Stimulated activated CD8-positive, alpha-beta memory T cell treated with anti-CD3 and anti-CD28 coated beads, Interleukin-7, amount 100 ng/mL, for 1 hour (primary cell): ENCODE data around the gene HECW1.

Experiments used
- DNase-seq, 2 donors: peaks; one replicate each; pipeline ENCODE4 v3.0.0-alpha.2; 2020; ENCODE audit warnings: low read depth in 2 of 2

HECW1 gene

DNA sequence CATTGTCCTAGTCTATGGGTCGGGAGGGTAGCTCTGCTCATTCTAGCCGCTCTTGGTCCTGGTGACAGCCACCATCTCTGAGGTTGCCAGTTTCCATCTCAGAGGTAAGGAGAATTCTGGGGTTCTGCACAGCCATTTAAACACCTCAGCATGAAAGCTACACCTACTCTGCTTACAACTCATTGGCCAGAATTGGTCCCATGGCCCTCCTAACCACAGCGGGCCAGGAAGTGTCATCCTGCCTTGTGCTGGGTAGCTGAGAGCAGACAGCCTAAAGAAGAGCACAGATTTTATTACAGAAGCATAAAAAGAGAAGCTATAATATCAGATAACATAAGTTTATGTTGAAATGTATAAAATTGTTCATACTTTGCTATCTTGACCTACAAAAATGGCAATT, 152.7 kb downstream of the HECW1 start:
- no peak for DNase-seq

DNA sequence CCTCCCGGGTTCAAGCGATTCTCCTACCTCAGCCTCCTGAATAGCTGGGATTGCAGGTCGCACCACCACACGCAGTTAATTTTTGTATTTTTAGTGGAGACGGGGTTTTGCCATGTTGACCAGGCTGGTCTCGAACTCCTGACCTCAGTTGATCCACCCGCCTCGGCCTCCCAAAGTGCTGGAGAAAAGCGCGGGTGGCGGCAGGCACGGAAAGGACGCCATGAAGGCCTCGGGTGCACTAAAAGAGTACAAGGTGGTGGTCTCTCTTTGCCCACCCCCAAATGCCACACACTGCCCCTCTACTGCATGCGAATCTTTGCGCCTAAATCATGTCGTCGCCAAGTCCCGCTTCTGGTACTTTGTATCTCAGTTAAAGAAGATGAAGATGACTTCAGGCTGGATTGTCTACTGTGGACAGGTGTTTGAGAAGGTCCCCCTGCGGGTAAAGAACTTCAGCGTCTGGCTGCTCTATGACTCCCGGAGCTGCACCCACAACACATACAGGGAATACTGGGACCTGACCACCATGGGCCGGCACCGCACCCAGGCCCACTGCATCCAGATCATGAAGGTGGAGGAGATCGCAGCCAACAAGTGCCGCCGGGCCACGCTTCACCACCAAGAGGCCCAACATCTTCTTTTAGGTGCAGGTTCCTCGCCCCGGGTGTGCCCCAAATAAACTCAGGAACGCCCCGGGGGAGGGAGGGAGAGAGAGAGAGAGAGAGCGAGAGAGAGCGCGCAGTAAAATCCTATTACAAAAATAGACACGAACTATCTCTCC, 161.7 kb downstream of the HECW1 start:
- DNase-seq, result no peak

DNA sequence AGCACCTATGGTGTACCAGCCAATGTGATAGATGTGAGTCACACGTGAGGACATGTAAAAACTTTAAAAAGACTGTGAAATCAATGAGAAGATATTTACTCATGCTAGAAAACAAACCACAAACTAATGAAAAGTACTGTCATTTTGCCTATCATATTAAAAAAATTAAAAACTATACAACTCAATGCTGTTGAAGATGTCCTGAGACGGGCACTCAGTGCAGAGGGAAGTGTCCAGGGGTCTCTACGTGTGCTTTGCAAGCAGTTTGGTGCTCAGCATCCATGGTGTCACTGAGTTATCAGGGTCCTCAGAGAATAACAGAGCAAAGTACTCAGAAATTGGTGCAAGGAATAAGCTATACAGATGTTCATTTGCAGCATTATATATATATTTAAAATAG, 162.3 kb downstream of the HECW1 start:
- DNase-seq, result no peak

GRCh38 chr7:43276547-43276946, 164.1 kb downstream of the HECW1 start:
- no peak for DNase-seq

DNA sequence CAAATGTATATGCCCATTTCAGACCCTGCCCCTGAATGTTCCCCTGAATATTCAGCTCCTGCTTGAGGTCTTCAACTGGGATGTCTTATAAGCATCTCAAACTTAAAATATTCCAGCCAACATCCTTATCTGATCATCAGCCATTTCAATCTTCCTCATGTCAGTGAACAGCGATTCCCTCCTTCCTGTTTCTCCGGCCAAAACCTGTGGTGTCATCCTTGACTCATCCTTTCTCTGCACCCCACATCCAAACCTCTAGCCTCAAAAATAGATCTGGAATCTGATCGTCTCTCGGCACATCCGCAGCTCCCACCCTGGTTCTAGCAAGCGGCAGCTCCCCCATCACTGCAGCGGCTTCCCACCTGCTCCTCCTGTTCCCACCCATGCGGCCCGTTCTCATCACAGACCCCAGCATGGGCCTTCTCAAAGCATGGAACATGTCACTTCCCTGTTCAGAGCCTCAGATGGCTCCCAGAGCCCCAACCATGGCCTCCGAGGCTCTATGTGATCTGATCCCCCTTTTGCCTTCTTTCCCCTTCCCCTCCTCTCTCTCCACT, 165.7 kb downstream of the HECW1 start:
- DNase-seq, result no peak

- no peak for DNase-seq
Observed at GRCh38 chr7:43281268-43281667, 168.8 kb downstream of the HECW1 start.

GRCh38 chr7:43283706-43284105, 171.3 kb downstream of the HECW1 start:
- DNase-seq, result no peak

DNA sequence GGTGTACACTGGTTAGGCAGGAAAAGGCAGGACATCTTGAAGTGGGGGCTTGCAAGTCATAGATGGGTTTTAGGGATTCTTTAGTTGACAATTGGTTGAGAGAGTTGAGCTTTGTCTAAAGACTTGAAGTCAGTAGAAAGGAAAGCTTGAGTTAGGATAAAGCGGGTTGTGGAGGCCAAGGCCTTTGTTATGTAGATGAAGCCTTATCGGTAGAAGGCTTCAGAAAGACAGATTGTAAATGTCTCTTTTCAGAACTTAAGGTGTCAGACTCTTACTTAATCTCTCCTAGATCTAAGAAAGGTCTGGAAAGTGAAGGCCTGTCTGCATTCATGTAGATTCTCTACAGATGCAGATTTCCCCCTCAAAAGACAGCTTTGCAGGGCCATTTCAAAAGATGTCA, 177.4 kb downstream of the HECW1 start:
- DNase-seq, result no peak

DNA sequence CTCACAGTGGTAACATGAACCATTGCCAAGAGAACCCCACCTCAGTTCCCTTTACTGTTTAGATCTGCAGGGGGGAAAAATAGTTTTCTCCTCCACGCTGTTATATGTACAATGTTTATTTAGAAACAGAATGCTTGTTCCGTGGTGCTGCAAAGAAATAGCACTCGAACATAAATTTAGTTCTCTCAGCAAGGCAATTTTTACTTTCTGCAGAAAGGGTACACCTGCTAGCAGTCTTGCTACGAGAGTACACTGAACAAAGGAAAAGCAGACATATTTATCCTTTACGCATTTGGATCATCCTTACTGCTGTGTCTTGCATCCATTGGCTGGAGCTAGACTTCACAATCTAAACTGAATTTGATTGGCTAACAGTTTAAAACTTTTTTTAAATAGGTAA, 178.5 kb downstream of the HECW1 start:
- no peak for DNase-seq

DNA sequence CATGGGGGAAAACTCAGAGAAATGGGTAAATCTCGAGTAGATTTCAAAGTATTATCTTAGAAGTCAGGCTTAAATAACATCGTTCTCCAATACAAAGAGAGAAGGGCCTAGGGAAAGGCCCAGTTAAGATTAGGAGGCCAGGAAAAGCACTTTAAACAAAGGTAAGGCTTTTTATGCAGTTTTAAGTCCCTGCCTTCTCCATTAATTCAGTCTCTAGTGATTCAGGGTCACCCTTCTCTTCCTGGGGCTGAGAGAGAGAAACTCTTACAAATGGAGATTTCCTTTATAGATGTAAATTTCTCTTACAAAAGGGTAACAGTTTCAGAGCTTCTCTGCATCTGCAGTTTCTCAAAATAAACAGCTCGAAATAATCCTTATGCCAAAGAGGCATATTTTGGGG, 179.3 kb downstream of the HECW1 start:
- DNase-seq, result no peak

GRCh38 chr7:43292384-43292783, 179.9 kb downstream of the HECW1 start:
- no peak for DNase-seq

- DNase-seq, result no peak
Observed at GRCh38 chr7:43294080-43294630, 181.7 kb downstream of the HECW1 start.

DNA sequence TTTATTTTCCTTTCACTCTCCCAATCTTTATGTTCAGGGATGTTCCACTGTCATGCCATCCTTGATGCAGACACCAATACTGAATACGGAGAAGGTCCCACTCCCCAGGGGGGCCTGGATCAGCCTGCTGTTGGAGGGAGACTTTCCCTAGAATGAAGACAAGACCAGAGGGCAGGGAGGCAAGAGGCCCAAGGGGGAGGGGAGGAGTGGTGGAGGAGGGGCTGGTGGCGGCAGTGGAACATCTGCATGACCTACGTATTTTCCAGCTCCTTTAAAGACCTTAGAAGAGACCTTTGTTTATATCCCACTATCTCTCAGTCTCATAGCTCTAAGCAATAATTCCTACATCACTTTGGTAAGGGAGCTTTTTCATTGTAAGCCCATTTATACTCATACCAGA, 183.0 kb downstream of the HECW1 start:
- no peak for DNase-seq

DNA sequence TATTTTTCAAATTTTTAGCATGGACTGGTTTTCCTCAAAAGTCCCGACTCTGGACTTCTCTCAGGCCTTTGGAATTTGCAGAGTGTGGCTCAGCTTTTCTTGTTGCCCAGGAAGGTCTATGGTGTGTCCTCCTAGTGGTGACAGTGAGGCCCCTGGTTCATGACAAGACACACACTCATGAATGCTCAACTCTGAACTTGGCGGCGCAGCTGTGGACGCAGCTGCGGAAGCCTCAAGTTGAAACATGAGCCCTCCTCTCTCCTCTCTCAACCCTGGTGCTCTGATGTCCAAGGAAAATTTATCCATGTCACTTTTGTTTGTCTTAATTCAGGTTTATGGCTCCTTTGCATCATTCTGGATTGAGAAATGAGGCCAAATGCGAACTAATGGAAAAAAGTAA, 183.9 kb downstream of the HECW1 start:
- no peak for DNase-seq

GRCh38 chr7:43298617-43299016, 186.2 kb downstream of the HECW1 start:
- no peak for DNase-seq

DNA sequence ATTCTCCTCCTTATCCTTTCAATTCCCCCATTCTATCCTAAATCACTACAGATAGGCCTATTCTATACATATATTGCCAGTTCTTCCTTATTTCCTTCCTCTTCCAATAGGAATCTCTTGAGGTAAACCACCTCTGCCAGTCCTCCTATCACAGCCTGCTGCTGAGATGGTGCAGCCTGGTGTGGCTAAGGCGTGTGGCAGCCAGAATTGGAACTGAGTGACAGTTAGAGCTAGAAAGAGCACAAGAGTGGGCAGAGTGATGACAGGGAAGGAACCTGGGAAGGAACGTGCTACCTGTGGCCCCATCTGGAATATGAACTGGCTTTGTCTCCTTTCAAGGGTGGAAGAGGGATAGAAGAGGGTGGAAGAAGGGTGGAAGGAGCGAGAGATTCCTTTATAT, 187.7 kb downstream of the HECW1 start:
- no peak for DNase-seq

GRCh38 chr7:43302211-43302711, 189.8 kb downstream of the HECW1 start:
- DNase-seq, result no peak

DNA sequence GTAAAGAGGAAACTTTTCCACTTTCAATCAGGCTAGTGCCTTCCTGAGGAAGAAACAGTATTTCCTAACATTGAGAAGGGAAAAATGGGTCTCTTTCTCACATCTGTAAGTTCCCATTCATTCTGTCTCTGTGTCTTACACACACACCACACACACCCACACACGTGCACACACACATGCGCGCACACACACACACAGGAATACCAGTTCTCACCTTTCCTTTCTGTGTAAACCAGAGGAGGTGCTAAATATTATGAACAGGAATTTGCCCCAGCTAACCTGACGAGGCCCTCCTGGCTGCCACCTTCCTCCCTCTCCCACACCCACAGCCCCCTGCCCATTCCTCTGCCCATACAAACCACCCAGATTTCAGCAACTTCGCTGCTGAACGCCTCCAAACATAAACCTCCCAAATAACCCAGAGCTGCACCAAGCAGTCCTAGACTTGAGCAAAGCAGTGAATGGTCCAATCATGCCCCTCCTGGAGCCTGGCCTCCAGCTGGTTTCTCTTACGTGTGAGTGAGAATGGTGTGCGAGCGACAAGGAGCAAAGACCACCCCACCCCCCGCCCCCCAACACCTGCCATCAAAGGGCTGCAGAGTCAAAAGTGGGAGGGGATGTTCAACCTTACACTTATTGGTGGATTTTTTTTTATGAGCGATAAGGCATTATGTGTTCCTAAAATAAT, 190.5 kb downstream of the HECW1 start:
- no peak for DNase-seq

DNA sequence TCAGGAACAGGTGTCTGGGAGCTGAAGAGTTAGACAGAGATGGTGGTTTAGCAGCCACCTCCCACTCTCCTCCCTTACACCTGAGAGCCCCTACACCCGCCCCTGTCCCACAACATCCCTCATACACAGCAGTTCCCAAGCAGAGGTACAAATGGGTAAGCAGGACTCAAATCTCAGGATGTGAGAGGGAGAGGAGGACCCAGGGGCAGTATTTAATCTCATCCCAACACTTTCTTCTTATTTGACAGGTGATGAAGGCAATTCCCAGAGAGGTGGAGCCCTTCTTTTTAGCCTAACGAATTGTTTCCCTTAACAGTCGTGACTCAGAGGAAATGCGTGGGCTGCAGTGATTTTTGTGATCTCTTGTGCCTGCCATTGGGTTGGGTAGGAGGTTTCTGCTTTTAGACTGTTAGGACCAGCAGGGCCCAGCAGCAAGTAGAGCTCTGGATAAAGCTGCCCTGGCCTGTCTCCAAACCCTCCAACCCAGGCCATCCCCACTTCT, 191.3 kb downstream of the HECW1 start:
- DNase-seq, result no peak

DNA sequence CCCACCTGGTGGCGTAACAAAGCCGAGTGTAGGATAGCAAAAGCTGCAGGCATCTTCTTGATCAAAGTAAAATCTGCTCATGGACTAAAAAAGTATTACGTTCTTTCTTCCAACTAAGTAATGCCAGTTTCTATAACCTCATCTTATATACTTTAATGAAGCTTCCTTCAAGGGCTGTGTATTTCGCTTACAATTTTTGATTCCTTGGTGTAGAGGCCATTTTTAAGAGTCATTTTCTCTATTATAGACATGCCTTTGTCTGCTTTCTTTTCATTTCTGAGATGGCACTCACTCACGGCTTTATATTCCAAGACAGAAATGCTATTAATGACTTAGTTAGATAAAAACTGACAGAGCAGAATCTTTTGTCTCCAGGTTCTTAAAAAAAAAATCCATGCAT, 194.0 kb downstream of the HECW1 start:
- DNase-seq, result no peak

- no peak for DNase-seq
Observed at GRCh38 chr7:43307522-43307921, 195.1 kb downstream of the HECW1 start.

DNA sequence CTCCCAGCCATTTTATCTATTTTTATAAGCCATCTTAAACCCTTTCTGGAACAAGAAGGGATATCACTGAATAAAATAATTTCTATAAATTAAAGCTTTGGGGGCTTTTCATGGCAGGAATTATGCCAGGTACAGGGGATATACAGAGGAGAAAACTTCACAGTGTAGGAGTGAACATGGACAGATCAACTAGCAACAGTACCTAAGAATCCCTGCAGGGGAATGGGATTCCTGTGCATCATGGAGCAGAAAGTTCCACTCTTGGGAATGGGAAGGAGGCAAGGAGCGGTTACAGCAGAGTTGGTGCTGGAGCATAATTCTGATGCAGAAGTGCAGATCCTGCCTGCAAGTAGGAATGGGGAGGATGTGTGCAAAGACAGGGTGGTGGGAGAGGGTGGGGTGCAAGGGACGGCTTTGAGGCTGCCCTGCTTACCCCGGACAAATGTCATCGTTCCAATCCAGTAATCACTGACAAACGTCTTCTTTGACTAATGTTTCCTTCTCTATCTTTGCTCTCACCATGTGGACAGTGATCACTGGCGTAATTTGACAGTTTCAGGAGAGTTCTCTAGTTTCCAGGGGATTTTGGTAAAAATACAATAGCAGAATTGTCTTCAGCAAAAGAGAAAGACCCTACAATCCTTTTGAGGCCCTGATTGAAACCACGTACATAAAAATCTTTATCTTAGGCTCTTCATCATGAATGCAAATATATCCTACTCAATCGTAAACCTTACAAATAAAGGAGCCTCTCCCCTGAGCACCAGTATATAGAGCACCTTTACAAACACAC, 196.7 kb downstream of the HECW1 start:
- no peak for DNase-seq
